ENCODE results near the gene IARS1.

DNA sequence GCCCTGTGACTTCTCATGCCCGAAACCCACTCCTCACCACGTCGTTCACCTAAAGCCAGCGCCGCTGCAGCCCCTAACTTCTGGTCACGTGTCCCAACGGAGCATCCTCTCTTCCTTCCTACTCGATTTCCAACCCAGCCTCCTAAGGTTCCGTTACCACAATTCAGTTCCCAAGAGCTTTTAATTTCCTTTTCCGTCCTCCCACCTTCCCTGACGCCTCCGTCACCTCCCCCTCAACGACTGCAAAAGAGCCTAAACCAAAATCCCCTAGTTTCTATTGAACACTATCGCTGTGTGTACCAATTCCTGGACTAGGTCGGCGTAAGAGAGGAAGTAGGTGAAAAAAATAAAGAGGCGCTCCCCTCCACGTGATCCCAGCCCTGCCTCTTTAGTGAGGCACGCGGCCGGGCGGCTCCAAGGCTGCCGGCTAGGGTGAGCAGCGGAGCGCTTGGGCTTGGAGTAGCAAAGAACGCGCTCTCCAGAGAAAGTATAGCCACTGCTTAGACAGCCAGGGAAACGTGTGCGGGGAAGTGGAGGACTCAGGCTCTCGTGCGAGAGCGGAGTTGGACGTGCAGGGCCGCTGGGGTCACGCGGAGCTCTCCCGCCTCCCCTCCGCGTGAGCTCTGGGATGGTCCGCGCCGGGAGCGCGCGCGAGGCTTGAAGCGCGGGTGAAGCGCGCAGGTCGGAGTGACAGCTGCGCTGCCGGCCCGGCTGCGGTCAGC, 31.9 kb upstream of the IARS1 start, which contains the start of the genes CENPP and NOL8:
- TF ChIP-seq ZNF274 (IDR thresholded peaks at IDR 0.05; ENCODE audit: low read depth, low read length) (no peak), YY1 (IDR thresholded peaks at IDR 0.05; ENCODE audit: insufficient read depth, insufficient read length) (no peak)
